Smooth muscle cell (in vitro differentiated cells): ENCODE data around the gene ARL6IP4. TPM values are rescaled to one million over a fixed set of nuclear protein-coding genes. Genes with fewer than 3 reads are reported as not detected.
"Not testable (repeated sequence)": the region's sequence is repeated elsewhere in the genome, so short reads cannot be mapped to it uniquely, and the experiment has no call there.

ENCODE experiments used
- DNase-seq: peaks from one replicate; lab custom pipeline; 2025; ENCODE audit not compliant: unreplicated experiment; lab: John Stamatoyannopoulos, UW
- H2AFZ ChIP-seq: fragments of 200-600 bp; sonication (generic); 2 replicates; pipeline ENCODE4 v1.6.0; 2016; ENCODE audit warnings: antibody characterized with exemption, low read depth, mild to moderate bottlenecking
- H3F3A ChIP-seq: fragments of 200-600 bp; sonication (generic); 2 replicates; pipeline ENCODE4 v1.6.0; 2017; ENCODE audit warnings: antibody characterized with exemption, low read depth
- H3K27ac ChIP-seq: fragments of 200-600 bp; sonication (generic); 2 replicates; pipeline ENCODE4 v1.5.1; 2016; ENCODE audit warnings: low read depth, mild to moderate bottlenecking
- H3K27me3 ChIP-seq: fragments of 200-600 bp; sonication (generic); 2 replicates; pipeline ENCODE4 v1.6.1; 2016; ENCODE audit warnings: low read depth, mild to moderate bottlenecking
- H3K36me3 ChIP-seq: fragments of 200-600 bp; sonication (generic); 2 replicates; pipeline ENCODE4 v1.5.1; 2016; ENCODE audit warnings: low read depth
- H3K4me1 ChIP-seq: fragments of 200-600 bp; sonication (generic); 2 replicates; pipeline ENCODE4 v1.5.1; 2016; ENCODE audit warnings: low read depth
- H3K4me2 ChIP-seq: fragments of 200-600 bp; sonication (generic); 2 replicates; pipeline ENCODE4 v1.6.0; 2016; ENCODE audit warnings: mild to moderate bottlenecking
- H3K4me3 ChIP-seq: fragments of 200-600 bp; sonication (generic); 2 replicates; pipeline ENCODE4 v1.5.1; 2016; ENCODE audit warnings: mild to moderate bottlenecking
- H3K79me2 ChIP-seq: fragments of 200-600 bp; sonication (generic); 2 replicates; pipeline ENCODE4 v1.6.0; 2016; ENCODE audit warnings: low read depth, mild to moderate bottlenecking
- H3K9ac ChIP-seq: fragments of 200-600 bp; sonication (generic); 2 replicates; pipeline ENCODE4 v1.6.0; 2016; ENCODE audit warnings: low read depth
- H3K9me3 ChIP-seq: fragments of 200-600 bp; sonication (generic); replicated peaks from 2 replicates; pipeline ENCODE4 v1.5.1; 2016; ENCODE audit warnings: low read depth
- H4K20me1 ChIP-seq: fragments of 200-600 bp; sonication (generic); 2 replicates; pipeline ENCODE4 v1.6.0; 2016; ENCODE audit warnings: low read depth
- WGBS: methylation state at CpG from one replicate; pipeline ENCODE4 v1.1.7; 2016; ENCODE audit warnings: low lambda C conversion rate; 5-methylcytosine and 5-hydroxymethylcytosine counted together
- polyA plus RNA-seq: library from polyadenylated mRNA; unstranded; fragments of >200 nt; fragmentation: Nextera tagmentation; extraction: Ambion mirVana; gene quantifications from 2 replicates; pipeline ENCODE4 v1.2.1, GENCODE V29; 2016
- total RNA-seq: library from RNA; depleted of rRNA; stranded (reverse); fragments of >200 nt; gene quantifications from 2 replicates; pipeline ENCODE4 v1.2.3, GENCODE V29; 2014
- TF ChIP-seq, protein P1 (sequence below): fragments of 200-600 bp; sonication (generic); IDR thresholded peaks from 2 replicates; pipeline ENCODE4 v1.5.1; 2017; ENCODE audit warnings: borderline replicate concordance, mild to moderate bottlenecking, antibody characterized with exemption; ENCODE audit not compliant: insufficient read depth, poor library complexity, severe bottlenecking

ARL6IP4 gene
- total and polyA plus RNA-seq, 2 experiments from 2014 or later = 89.3 to 290 TPM

DNA sequence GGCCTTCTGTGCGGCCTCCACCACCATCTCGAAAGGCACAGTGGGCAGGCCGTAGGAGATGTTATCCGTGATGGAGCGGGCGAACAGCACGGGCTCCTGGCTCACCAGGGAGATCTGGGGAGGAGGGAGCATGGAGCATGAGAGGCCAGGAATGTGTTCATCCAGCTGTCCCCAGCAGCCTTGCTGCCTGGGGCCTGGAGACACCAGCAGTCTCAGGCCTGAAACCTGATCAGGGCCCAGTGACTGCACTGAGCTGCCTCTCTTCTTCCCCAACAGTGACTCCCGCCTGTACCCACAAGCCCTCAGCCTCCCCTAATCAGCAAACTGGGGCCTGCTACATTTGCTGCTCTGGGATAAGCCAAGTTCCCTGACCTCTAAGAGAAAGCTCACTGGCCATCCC lies 45.2 kb upstream of the ARL6IP4 start:
- DNase-seq = no peak
- Histone ChIP-seq H2AFZ (no peak overlapping the region), H3F3A (no peaks in the 10 kb centered on the region), H3K4me3 (no peak overlapping the region), H3K36me3 (no peaks in the 10 kb centered on the region), H3K9ac (no peak overlapping the region), H3K4me2 (no peak overlapping the region), H3K27me3 (no peaks in the 10 kb centered on the region), H3K27ac (no peak overlapping the region), H4K20me1 (no peaks in the 10 kb centered on the region), H3K4me1 (no peaks in the 10 kb centered on the region), H3K9me3 (no peaks in the 10 kb centered on the region), H3K79me2 (no peaks in the 10 kb centered on the region)
- TF ChIP-seq, protein P1, sequence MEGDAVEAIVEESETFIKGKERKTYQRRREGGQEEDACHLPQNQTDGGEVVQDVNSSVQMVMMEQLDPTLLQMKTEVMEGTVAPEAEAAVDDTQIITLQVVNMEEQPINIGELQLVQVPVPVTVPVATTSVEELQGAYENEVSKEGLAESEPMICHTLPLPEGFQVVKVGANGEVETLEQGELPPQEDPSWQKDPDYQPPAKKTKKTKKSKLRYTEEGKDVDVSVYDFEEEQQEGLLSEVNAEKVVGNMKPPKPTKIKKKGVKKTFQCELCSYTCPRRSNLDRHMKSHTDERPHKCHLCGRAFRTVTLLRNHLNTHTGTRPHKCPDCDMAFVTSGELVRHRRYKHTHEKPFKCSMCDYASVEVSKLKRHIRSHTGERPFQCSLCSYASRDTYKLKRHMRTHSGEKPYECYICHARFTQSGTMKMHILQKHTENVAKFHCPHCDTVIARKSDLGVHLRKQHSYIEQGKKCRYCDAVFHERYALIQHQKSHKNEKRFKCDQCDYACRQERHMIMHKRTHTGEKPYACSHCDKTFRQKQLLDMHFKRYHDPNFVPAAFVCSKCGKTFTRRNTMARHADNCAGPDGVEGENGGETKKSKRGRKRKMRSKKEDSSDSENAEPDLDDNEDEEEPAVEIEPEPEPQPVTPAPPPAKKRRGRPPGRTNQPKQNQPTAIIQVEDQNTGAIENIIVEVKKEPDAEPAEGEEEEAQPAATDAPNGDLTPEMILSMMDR = no peak
- WGBS = 92% methylated on average over 8 of the region's 8 CpGs

DNA sequence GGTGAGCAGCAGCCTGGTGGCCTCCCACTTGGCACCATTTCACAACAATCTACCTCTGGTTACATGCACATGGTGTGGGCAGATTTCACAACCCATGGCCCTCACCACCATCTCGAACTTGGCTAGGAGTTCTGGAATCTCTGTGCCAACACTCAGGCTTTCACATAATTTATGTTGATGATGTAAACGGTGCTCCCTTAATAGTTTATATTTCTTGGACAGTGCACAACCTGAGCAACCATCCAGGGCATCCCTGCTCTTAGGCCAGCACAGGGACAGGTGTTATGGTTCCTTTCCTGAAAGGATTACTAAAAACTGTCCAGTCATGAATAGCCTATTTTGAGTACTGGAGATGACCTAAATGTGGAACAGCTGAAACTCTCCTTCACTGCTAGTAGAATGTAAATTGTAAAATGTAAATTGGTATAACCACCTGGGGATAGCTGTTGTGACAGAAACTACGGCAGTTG lies 42.8 kb upstream of the ARL6IP4 start:
- Histone ChIP-seq H3K36me3 (no peaks in the 10 kb centered on the region), H3K79me2 (no peaks in the 10 kb centered on the region), H3F3A (no peaks in the 10 kb centered on the region), H3K9ac (no peak overlapping the region), H3K27ac (no peak overlapping the region), H4K20me1 (no peaks in the 10 kb centered on the region), H3K27me3 (no peaks in the 10 kb centered on the region), H3K9me3 (no peaks in the 10 kb centered on the region), H3K4me2 (no peak overlapping the region), H2AFZ (no peak overlapping the region), H3K4me1 (no peaks in the 10 kb centered on the region), H3K4me3 (no peak overlapping the region)
- TF ChIP-seq, protein P1 = no peak
- 90% methylated on average over 3 of the region's 3 CpGs for WGBS
- DNase-seq = no peak

DNA sequence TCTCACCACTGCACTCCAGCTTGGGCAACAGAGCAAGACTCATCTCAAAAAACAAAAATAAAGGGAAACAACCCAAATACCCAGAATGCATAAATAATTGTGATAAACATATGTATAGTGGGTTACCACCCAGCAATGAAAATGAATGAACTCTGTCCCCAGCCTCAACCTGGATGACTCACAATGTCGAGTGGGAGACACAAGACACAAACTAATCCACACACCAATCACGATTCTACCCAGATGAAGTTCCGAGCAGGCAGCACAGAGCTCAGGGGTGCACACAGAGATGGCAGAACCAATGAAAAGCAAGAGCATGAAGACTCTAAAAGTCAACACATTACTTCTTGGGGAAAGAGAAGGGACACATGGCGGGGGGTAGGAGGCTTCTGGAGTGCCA lies 41.4 kb upstream of the ARL6IP4 start:
- Histone ChIP-seq H3F3A (no peaks in the 10 kb centered on the region), H3K36me3 (no peaks in the 10 kb centered on the region), H3K9me3 (no peaks in the 10 kb centered on the region), H3K4me1 (no peaks in the 10 kb centered on the region), H2AFZ (no peak overlapping the region), H4K20me1 (no peaks in the 10 kb centered on the region), H3K27ac (no peak overlapping the region), H3K27me3 (no peaks in the 10 kb centered on the region), H3K9ac (no peak overlapping the region), H3K4me3 (no peak overlapping the region), H3K79me2 (no peaks in the 10 kb centered on the region), H3K4me2 (no peak overlapping the region)
- DNase-seq = no peak
- 84% methylated on average over 4 of the region's 4 CpGs for WGBS
- TF ChIP-seq, protein P1 = no peak

DNA sequence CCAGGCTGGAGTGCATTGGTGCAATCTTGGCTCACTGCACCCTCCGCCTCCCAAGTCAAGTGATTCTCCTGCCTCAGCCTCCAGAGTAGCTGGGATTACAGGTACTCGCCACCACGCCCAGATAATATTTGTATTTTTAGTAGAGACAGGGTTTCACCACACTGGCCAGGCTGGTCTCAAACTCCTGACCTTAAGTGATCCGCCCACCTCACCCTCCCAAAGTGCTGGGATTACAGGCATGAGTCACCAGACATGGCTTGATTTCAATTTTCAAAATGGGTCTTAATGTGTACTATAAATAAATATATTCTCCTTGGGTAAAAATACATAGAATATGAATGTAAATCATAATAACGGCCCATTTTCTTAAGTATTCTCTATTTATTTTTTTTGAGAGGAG lies 39.1 kb upstream of the ARL6IP4 start:
- not testable (repeated sequence) for DNase-seq, H3K9ac ChIP-seq, H3K27me3 ChIP-seq, H3K9me3 ChIP-seq, H4K20me1 ChIP-seq, H3K79me2 ChIP-seq, H3K27ac ChIP-seq, H3F3A ChIP-seq, H3K4me2 ChIP-seq, H2AFZ ChIP-seq, H3K4me3 ChIP-seq, H3K36me3 ChIP-seq, H3K4me1 ChIP-seq
- 99% methylated on average over 5 of the region's 5 CpGs for WGBS
